HG03175 (cell line): ENCODE data around the gene GPR50.

Experiments
- ATAC-seq: cut with Tn5 transposase; IDR thresholded peaks from one replicate; pipeline ENCODE4 v1.9.1; 2021; ENCODE audit warnings: mild to moderate bottlenecking, moderate library complexity; ENCODE audit not compliant: unreplicated experiment

The GPR50 gene

DNA sequence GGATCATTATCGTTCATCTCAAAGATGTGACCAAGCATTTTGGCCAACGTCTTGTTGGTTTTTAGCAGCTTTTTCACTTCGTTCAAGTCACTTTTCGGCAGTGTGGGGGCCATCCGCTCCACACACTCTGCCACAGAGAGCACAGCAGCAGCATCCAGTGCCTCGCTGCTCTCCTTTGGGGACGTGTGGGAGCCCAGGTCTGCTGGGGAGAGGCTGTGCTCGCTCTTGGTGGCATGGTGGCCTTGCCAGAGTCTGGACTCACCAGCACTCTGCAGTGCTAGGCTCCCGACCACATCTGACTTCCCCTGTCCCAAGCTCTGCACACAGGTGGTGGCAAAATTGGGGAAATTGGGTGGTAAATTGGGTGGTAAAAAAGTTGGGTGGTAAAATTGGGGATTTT is 50.6 kb downstream of the GPR50 start:
- ATAC-seq = no peak

- ATAC-seq = no peak
These were observed 51.2 kb downstream of the GPR50 start for GRCh38 chrX:151227627-151228026.

- no peak for ATAC-seq
These were observed 52.6 kb downstream of the GPR50 start for GRCh38 chrX:151228935-151229334.
